Measurements from ENCODE around the gene MPRIP.
"Not testable (repeated sequence)": the region's sequence is repeated elsewhere in the genome, so short reads cannot be mapped to it uniquely, and the experiment has no call there.

MPRIP gene

DNA sequence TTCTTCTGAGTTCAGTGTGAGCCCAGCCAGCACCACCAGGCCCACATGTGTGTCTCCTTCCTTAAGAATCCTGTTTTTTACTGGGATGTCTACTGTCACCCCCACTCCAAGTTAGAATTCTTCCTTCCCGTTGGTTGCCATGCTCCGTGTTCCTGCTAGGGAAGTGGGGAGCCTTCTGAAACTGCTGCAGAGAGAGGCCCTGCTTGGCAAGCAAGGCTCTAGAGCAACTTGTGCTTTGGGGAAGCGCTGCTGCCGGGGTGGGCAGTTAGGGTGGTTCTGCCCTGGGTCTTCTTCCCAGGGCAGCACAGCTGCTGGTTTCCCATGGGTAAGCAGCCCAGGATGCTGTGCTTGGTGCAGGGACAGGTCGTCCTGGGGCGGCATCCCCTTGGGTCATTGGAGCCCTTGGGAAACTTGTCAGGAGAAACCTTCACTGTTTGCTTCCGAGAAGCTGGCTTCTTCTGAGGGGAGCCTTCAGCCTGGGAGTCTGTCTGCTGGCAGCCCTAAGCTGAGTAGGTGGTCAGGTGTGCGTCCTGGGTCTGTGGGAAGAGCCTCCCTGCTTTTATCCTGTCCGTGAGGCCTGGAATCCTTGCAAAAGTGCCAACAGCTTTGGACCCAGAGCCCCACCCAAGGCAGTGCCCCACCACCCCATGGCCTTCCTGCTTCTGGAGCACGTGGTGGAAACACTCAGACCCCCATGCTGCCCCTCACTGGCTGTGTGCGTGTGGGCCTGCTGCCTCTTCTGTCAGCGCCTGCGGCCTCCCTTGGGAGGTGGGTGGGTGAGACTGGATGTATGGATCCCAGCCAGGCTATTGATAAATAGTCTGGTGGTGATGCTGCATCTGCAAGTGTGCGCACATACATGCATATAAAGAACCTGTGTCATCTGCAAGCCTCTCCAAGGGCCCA lies 92.0 kb downstream of the MPRIP start:
- DNase-seq, result no peak

GRCh38 chr17:17134957-17135333 lies 92.7 kb downstream of the MPRIP start:
- no peak for DNase-seq

- DNase-seq, result not testable (repeated sequence)
These were observed 94.0 kb downstream of the MPRIP start for GRCh38 chr17:17136221-17136620.

GRCh38 chr17:17137731-17138585 lies 95.7 kb downstream of the MPRIP start:
- DNase-seq, result no peak

DNA sequence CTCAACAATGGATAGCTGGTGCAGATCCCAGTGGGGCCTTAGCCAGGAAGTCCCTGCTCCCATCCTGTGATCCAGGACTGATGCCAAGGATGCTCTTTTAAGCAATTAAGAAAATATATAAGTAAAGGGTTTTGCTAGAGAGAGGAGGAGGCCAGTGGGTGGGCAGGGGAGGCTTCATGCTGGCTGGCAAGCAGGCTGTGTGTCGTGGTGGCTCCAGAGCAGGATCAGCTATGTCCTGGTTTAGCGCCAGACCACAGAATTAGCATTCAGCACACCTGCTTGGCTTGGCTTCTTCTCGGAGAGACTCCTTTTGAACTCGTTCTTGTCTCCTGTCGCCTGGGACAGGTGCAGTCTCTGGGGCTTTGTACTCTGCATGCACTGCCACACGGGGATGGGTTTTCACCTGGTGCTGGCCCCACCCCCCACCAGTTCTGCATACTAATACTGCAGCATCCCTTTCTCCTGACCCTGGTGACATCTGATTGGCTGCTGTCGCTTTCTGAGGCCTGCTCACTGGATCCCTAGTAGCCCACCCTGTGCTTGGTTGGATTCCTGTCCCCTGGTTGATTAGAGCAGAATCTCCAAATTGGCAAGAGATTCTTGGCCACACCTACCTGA lies 97.8 kb downstream of the MPRIP start:
- DNase-seq, result no peak

DNA sequence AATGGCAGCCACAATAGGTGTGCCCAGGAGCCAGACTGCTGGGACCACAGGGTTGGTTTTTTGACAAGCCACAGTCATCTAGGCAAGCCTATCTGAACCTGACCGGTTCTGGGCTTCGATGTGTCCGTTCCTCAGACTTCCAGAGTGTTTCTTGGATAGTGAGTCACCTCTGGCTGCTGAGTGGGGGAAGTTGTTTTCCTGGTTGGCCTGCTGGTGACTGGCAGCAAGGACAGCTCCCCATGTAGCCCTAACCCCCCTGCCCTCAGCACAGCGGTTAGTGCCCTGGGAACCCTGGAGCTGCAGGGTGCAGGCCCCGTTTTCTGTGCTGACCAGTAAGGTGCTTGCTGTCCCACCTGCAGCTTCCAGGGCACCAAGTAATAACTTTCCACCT lies 98.3 kb downstream of the MPRIP start:
- no peak for DNase-seq

GRCh38 chr17:17141279-17141678 lies 99.0 kb downstream of the MPRIP start:
- DNase-seq, result no peak

DNA sequence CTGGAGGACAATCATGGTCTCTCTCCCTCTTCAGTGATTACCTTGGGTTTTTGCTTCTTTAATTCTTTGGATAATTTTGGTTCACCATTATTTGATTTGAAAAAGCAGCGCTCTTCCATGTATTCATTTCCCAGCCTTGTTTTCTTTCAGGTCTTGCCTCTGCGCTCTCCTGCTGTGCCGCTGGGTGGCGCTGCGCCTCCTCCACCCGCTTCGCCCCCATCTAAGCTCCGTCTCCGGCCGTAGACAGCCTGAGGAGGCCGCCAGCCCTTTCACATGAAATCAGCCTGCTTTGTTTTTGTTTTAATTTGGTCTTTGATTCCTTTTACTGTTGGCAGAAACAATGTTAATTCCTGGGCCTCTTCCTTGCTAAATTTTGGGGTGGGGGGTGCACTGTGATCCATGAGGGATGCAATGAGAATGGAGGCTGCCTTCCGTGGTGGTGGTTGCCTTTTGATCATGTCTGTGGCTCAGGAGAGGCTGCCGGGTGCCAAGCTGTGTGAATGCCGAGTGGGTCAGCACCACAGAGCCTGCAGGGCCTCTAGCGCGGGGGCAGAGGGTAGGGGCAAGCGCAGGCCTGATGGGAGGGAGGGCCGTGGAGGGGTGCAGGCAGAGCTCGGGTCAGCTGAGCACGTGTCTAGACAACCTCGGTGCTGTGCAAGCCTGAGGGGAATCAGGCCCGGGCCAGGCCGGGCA lies 99.7 kb downstream of the MPRIP start:
- no peak for DNase-seq

DNA sequence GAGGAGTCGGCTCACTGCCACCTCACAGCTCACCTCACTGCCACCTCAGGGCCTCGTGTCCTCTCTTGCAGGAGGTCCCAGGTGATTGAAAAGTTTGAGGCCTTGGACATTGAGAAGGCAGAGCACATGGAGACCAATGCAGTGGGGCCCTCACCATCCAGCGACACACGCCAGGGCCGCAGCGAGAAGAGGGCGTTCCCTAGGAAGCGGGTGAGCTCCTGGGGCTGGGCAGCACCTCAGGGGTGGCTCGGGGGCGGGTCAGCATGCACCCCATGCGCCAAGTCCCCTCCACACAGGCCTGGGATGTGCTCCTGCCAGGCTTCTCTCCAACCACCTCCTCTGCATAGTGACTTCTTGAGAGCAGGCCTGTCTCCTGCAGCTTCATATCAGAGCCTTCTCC lies 100.3 kb downstream of the MPRIP start:
- DNase-seq, result no peak

DNA sequence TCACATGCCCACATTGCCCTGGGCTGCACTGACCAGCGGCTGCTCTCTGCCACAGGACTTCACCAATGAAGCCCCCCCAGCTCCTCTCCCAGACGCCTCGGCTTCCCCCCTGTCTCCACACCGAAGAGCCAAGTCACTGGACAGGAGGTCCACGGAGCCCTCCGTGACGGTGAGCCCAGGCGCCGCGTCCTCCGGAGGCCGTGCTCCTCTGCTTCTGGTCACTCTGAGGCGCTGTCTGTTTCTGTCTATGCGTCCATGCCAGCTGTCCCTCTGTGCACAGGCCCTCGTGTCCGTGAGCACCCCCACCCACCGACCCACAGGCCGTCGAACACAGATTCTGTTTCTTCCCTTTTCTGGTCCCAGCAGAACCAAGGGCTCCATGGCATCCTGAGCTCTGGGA lies 101.2 kb downstream of the MPRIP start:
- no peak for DNase-seq

DNA sequence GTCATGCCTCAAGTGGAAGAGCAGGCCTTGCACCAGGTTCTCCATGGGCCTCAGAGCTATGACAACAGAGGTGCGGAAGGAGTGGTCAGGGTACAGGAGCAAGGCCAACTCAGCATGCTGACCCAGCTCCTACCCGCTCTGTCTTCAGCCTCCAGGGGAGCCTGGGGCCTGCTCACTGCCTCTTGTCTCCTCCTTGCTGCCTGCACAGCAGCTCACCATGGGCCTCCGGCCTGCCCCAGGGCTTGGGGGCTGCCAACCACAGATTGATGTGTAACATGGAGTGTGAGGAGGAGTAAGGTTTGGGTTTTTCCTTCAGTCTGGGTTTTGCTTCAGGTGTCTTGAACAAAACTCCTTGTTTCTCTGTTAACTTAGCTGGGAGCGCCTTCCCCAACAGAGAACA lies 101.8 kb downstream of the MPRIP start:
- DNase-seq, result no peak

DNA sequence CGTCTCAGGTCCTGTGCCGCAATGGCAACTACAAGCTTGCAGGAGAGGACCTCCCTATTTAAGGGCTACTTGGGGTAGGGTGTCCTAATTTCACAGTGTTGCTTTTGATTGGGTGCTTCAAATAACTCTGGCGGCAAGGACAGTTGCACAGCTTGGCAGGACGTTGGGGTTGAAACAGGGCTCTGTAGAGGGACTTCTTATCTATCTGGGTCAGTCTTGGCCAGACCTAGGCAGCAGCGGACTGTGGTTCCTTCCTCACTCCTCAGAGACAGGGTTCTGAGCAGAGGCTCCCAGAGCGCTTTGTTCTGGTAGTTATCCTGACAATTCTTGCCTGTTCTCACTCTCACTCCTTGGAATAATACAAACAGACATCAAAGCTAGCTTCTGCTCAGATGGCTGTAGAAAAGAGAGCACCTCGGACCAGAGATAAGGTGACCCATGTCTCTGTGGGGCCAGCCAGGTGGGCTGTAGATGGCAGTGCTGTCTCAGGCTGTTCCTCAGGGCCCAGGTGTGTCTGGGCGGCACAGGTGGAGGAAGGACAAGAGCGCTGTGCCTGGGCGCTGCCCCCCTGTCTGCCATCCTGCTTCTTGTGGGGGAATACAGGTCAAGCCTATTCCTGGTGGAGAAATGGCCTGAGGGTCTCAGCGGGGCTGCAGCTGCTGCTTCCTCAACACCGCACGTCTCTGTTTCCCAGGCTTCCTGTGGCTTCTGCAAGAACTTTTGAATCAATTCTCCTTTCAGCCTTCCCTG lies 102.8 kb downstream of the MPRIP start:
- DNase-seq, result no peak

GRCh38 chr17:17146786-17147406 lies 104.6 kb downstream of the MPRIP start:
- no peak for DNase-seq

GRCh38 chr17:17147821-17148220 lies 105.6 kb downstream of the MPRIP start:
- DNase-seq, result no peak

DNA sequence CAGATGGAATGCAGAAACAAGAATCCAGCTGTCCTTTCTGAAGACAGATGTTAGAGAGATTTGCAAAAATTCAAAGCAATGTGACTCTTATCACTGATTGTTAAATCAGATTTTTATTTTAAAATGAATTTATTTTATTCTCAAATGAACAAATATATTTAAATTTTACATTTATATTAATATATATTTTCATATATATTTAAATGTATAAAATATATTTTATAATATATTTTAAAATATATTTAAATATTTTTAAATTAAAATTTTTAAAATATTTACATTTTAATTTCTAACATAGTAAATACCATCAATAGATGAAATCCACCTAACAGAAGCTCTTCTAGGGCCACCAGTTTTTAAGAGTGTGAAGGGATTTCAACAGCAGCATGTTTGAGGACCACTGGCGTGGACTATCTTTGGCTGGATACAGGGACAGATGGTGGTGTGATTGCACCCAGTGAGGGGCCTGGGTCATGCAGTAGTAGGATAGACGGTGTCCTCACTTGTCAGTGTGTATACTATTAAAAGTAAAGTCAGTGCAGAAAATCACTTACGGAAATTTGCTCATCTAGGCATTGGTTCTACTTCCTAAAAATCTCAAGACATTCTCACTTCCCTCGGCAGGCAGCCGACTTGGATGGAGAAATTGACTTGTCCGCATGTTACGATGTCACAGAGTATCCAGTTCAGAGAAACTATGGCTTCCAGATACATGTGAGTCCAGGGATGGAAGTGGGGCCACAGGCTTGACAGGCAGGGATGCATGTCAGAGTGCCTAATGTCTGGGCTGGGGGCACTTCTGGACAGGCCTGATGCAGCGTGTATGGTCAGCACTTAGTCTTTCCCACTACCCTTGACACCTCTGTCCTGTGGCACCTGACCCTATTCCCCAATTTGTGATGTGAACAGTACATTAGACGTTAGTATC lies 107.5 kb downstream of the MPRIP start:
- no peak for DNase-seq

- no peak for DNase-seq
These were observed 108.2 kb downstream of the MPRIP start for GRCh38 chr17:17150448-17150800.

- no peak for DNase-seq
These were observed 108.8 kb downstream of the MPRIP start for GRCh38 chr17:17151055-17151454.

GRCh38 chr17:17151541-17151940 lies 109.3 kb downstream of the MPRIP start:
- DNase-seq, result no peak

DNA sequence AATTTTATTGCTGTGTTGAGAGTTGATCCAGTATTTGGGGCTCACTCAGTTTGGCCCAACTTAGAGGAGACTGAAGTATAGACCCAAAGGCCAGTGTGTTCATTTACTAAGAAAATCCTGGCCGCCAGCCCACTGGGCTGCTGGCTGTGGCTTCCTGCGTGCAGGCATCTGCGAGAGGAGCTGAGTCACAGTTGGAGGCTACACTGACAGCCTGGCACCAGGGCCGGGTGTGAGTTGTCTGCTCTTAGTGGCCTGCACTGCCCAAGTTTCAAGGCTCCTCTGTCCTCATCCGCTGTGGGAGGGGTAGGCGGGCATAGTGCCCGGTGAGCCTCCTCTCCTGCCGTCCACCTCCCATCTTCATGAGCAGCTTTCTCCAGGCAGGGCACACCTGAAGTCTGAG lies 109.7 kb downstream of the MPRIP start:
- DNase-seq, result no peak

DNA sequence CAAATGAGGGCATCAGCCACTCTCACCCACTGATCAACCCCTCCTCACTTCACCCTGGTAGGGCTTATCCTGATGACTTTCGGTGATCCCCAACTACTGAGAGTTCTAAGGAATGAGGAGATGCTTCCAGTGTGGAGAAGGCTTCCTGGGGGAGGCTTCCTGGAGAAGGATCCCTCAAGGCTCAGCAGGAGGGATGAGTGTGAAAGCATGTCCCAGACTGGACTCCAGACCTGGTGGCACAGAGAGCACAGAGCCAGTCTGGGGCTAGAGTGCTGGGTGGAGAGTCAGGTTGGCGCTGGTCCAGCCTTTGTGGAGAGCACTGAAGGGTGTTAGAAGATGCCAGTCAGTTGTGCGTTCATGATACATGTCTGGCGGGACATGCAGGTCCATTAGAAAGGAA lies 110.1 kb downstream of the MPRIP start:
- no peak for DNase-seq

DNA sequence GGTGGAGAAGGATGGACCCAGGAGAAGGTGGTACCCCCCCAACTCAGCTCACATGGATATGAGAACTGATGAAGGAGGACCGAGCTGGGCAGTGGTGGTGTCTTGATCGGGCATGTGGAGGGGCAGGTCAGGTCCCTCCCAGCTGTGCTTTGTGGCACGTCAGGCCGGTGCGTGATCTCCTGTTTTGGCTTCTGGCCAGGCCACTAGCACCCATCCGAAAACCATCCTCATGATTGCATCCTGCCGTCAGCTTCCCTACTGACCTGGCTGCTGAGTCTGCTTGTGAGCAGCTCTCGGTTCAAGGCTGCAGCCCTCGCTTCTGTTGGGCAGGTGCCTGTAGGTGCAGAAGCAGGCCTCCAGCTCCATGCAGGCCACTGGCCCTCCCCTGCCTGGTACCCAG lies 110.8 kb downstream of the MPRIP start:
- DNase-seq, result no peak

Data from NK-92 treated with Interleukin-12 subunit alpha and Interleukin-12 subunit beta, amount 100 ng/mL, for 24 hours (cell line).